Limb (tissue), 2 donors: ENCODE measurements around the gene PUS10.
"Not testable (repeated sequence)": the region's sequence is repeated elsewhere in the genome, so short reads cannot be mapped to it uniquely, and the experiment has no call there.

Experiments used
- DNase-seq, 2 donors: peaks; one replicate each; pipeline ENCODE4 v3.0.0-alpha.2; 2016; ENCODE audit errors: extremely low spot score in 2 of 2

The PUS10 gene

DNA sequence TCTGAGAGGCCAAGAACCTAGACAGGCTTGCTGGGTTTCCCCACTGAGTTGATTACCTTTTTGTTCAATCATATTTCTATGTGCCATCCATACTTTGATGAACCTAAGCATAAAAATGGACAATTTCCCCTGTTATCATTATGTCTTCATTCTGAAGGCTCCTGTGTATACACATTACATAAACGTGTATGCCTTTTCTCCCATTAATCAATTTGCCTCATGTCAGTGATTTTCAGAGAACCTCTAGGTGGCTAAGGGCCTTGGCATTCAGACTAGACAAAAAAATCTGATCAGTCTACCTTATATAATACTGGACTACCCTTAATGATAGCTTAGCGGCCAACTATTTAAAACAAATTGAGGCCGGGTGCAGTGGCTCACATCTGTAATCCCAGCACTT, 4.7 kb downstream of the PUS10 start:
- DNase-seq = no peak

DNA sequence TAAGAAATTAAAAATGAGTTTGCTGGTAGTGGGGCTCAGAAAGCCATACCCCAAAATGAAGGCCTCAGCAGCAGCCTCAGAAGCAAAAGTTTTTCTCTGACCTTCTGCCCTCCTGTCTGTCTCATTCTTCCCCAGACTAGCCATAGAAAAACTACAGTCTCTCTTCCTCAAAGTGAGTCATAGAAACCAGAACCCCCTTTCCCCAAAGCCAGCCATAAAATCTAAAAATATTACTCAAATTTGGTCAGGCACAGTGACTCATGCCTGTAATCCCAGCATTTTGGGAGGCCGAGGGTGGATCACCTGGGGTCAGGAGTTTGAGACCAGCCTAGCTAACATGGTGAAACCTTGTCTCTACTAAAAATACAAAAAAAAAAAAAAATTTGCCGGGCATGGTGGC, 5.8 kb downstream of the PUS10 start:
- not testable (repeated sequence) for DNase-seq

DNA sequence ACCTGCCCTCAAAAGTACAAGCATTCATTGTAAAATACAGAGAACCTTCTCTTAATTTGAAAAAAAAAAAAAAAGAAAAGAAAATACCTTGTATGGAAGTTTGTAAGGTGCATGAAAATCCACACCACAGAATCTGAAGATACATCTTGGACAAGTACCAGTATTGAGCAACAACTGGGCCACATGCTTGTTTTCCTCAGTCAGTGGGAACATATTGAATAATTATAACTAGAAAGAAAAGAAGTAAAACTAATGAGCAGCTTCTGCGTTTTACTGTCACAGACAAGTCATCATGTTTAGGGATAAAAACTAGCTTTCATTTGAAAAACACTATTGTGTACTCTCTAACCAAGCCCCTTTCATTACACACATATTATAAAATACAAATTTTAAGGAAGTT, 6.4 kb downstream of the PUS10 start:
- DNase-seq = no peak

DNA sequence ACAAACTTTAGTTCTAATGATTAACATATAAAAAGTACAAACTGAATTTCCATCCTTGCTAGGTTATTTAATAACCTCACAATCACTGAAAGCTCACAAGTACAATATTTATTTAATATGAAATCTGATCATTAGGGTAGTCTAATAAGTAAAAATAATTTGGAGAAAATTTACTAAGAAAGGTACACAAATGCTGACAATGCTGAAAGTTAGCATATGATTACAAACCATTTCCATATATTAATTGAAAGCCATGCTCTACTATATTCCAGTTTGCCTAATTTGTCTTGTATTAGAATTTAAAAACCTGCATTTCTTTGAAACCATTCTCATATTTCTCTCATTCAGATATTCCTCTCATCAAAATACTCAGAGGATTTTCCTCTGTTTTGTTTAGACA, 8.7 kb downstream of the PUS10 start:
- DNase-seq = no peak

DNA sequence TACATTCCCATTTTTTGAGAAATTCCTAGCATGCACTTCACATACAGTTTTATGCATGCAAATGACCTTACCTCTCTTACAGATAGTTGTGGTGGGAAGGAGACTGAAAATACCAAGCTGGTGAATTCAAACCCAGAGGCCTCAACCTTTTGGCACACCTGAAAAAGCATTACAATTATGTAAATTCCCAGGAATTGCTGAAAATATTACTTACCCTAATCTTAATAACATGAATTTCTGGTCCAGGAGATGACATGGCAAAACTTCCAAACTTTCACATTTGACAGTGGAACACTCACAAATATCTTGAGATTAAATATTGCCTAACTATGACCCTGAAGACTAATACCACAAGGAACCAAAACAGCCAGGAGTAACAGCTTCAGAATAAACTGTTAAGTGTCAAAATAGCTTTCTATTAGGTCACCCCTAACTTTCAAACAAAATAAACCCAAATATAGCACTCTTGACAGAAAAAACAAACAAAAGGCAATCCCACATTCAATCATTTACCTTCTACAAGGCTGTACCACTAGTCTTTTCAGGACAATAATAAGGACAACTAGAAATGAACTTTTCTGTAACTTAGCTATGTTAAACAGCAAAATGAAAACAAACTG, 11.5 kb downstream of the PUS10 start:
- no peak for DNase-seq

DNA sequence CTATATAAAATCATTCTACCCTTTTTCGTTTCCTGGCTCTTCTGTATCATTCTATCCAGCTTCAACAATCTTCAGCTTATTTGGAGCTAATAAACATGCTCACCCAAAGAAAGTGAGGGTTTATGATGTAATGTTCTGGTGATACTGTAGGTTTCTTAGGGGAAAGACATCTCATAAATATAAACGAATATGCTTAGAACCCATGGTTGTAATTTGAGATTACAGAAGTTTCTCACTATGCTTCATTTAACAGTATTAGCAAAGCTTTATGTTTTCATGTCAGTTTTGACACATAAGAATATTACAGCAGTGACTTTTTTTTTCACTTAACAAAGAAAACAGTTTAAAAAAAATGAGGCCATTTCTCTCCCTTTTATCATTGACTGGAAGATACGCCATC, 12.3 kb downstream of the PUS10 start:
- no peak for DNase-seq

DNA sequence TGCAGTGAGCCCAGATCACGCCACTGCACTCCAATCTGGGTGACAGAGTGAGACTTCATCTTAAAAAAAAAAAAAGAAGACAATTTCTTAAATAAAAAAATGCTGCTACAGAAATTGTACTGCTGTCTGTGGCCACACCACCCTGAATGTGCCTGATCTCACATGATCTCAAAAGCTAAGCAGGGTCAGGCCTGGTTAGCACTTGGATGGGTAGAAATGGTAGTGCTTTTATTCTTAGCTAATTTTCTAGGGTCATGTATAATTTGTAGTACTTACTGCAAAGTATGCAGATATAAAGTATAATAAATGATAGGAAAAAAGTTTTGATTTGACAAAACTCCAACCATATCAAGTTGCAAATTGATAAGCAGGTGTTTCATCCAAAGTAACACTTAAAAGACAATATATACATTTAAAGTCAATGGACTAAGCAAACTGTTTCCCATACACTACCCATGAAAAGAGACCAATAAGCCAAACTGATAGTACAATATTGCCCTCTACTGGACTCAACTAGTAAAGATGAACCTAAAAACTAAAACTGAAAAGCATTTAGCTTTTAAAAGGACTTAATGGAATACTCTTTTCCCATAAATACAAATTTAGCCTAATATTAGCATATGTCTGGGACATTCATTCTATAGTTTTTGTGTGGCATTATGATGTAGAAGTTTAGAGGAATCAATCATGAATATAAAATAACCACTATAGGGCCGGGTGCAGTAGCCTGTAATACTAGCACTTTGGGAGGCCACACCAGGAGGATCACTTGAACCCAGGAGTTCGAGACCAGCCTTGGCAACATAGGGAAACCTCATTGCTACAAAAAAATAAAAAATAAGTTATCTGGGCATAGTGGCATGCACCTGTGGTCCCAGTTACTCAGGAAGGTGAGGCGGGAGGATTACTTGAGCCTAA, 19.2 kb downstream of the PUS10 start:
- DNase-seq = peak in 1 of 2 donors; percentile 79

DNA sequence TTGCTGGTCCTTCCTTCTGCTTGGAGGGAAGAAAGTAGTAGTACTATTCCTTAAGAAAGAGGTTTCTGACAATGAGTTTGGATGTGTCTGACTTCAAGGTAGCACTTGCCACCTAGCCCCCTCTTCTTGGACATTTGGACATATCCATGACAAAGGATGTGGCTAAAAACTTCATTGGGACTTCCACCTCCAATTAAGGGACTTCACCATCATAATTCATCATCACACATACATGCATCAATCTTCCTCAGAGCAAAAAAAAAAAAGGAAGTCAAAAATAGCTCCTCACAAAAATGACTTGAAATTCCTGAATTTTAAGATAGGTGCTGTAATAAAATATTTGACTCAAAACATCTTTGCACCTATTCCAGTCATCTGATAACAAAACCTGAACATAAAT, 23.9 kb downstream of the PUS10 start:
- no peak for DNase-seq

DNA sequence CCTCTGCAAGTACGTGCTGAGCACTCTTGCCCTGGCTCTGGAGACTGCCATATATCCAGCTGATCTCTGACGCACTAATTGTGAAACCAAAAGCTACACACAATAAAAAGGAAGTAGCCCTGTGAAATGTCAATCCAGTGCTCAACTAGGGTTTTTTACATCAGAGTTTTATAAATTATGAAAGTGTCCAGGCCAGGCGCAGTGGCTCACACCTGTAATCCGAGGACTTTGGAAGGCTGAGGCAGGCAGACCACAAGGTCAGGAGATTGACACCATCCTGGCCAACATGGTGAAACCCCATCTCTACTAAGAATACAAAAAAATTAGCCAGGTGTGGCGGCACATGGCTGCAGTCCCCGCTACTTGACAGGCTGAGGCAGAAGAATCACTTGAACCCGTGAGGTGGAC, 25.1 kb downstream of the PUS10 start:
- no peak for DNase-seq

DNA sequence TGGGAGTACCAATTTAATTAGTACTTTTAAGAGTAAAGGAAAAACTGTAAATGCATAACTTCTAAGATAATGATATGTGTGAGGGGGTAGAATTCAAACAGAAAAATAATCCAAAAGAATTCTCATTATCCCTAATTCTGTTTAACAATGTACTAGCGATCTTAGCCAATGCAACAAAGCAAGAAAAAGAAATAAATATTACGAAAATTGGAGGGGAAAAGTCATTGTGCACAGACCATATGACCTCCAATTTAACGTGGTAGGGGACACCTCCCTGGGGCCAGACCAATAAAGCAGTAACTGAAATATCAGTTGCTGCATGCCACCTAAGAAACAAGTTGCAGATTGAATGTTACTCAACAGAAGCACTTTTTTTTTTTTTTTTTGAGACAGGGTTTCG, 26.4 kb downstream of the PUS10 start:
- DNase-seq = no peak

DNA sequence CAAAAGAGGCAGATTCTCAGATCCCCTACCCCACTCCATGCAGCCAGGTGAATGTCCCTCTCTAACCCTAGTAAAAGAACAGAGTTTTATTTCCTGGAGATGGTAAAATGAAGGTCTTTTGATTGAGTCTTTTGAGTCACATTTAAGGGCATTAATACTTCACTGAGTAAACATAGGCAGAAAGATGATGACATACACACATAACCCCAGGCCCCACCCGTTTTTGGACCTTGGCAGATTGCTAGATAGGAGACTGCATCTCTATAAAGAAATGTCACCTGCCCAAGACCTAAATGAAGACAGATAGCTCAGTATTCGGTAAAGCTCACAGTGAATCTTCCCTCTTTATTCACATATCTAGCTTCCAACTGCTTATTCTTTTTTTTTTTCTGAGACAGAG, 28.8 kb downstream of the PUS10 start:
- DNase-seq = no peak

DNA sequence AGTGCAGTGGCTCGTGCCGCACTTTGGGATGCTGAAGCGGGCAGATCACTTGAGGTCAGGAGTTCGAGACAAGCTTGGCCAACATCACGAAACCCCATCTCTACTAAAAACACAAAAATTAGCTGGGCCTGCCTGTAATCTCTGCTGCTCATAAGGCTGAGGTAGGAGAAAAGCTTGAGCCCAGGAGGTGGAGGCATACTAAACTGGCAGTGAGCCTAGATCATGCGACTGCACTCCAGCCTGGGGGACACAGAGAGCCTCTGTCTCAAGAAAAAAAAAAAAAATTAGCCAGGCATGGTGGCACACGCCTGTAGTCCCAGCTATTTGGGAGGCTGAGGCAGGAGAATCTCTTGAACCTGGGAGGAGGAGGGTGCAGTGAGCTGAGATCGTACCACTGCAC, 30.4 kb downstream of the PUS10 start:
- DNase-seq = not testable (repeated sequence)

DNA sequence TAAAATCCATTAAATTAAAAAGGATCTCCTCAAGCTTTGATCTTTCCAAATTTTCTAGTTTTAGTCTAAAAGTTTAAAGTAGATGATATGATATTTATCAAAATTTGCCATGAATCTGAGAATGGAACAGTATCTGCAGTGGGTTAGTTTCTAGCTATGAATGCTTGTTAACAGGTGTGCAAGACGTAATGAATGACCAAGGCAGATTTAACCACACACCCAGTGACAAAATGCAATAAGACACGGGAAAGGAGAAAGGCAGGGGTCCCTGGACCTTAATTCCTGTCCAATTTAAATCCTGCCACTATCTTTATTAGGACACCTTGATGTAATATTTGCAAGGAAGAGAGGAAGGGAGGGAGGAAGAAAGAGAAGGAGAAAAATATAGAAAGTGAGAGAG, 31.0 kb downstream of the PUS10 start:
- DNase-seq = no peak

DNA sequence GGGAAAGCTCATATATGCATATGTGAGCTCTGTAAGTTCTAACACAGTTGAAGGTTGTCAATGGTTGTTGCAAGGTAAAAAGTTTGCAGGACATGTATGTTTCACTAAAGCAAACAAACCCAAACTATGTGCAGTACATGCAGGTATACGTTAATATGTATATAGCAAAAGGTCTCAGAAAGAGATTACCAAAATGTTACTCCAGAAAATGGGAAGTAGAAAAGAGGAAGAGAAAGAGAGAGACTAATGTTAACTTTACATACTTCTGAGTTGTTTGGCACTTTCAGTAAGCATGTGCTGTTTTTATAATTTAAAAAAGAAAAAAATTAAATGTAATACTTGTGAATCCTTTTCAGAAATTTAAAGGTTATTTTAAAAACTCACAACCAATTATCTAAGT, 33.3 kb downstream of the PUS10 start:
- no peak for DNase-seq

DNA sequence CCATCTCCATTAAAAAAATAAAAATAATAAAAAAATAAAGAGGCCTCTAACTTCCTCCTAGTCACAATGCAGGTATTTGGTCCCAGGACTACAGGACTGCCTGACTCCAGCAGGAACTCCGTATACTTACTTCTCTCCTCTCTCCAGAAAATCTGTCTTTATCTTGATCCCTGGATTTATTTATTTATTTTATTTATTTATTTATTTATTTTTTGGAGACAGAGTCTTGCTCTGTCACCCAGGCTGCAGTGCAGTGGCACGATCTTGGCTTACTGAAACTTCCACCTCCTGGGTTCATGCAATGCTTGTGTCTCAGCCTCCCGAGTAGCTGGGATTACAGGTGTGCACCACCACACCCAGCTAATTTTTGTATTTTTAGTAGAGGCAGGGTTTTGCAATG, 36.0 kb downstream of the PUS10 start:
- not testable (repeated sequence) for DNase-seq

DNA sequence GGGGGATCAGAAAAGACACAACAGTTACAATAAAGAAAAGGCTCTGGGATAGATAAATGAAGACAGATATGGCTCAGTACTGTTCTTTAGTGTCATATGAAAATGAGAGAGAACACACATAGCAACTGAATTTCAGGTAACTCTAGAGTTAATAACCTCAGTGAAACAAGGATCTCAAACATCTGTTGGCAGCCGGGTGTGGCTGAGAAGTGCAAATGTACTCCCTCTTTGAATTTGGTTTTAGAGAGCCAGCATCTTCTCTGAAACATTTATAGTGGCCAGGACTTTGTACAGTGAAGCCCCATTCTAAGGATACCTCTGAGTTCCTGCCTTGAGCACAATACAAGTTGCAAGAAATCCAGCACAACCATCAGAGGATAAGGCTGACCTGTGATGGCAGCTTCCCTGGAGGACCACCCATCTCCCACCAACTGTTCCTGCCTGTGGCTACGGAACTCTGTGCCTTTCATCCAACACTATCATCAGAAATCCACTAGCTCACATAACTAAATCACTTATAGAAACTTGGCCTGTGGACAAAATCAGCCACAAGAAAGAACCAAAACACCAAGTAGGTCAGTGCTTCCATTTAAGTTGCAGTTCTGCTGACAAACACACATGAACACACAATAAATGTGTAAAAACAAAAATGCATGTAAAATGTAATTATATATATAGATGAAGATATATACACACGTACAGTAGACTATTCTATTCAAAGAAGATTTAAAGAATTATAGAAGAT, 37.8 kb downstream of the PUS10 start:
- DNase-seq = no peak

DNA sequence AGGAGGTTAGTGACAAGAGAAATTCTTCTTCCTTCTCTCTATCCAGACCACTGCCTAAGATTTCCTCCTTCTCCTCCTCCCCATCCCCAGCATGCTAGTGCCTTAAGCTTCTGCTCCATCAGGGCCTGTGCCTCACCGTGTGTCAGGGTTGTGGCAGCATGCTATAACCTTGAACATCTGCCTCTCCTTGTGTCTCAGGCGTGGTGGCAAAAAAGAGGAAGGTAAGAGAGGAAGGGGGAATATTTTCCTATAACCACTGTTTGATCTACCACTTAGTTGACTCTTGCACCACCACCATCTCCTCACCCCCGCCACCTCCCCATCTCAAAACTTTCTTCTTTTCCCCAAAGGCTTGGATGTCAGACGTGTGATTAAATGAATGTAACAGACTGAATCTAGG, 38.8 kb downstream of the PUS10 start:
- no peak for DNase-seq

DNA sequence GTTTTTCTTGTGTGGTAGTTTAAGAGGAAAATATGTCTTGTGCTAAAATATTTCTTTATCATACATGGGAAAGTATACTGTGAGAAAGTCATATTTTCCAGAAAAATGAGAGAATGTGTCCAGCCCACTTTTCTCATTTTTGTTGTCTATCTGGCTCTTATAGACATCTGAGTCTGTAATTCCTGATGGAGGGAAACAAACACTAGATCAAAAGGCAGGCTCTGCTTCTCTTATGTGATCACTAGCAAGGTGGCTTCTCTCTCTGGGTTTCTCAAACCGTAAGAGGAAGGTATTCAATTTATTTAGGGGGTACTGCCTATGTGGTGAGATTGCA, 40.5 kb downstream of the PUS10 start:
- no peak for DNase-seq

DNA sequence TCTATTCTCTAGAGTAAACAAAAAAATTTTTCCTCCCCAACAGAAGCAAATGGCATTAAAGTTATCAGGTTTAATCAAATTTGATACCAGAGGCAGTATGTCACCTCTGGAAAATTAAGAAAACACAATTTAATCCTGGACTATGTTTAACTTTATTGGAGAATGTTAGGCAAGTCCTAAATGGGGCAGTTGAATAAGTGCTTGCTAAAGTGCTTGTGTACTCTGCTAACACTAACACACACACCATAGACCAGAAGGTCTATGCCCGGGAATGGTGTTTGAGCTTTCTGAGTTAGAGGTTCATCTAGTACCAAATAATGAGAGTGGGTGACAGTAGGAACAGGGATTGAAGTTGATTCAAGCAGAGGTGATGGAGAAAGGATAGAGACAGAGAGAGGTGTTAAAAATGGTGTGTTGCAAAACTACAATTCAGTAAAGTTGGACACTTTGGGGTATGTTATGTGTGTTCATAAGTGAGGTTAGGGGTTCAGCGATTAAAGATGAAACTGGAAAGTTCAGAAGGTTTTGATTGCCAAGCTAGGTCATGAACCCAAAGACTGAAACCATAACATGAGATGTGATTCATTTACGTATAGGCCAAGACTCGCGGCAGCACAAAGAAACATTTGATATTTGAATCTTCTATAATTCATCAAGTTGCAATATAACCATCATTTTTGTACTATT, 41.0 kb downstream of the PUS10 start:
- DNase-seq = no peak

DNA sequence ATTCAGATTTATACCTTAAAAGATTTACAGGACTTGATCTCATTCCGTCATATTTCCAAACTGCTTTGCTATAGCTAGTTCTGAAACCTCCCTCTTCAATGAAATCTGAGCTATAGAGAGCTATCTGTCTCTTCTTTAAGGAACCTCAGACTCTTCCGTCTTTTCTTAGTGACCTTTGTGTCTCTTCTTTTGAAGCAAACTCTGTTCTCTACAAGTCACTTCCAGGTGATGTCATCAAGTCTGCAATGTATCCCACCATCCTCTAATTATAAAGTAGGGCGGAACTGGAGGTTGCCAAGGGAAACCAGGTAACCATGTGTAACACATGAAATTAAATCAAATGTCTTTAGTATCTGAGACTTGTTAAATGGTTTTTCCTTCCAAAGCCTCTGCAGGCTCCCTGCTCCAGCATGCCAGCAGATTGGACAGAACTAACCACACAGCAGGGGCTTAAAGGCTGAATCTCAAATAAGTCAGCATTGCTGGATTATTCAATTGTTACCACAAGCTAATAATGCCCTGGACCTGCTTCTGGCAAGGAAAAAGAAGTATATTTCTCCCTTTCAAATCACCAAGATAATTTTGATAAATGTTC, 41.7 kb downstream of the PUS10 start:
- DNase-seq = no peak

DNA sequence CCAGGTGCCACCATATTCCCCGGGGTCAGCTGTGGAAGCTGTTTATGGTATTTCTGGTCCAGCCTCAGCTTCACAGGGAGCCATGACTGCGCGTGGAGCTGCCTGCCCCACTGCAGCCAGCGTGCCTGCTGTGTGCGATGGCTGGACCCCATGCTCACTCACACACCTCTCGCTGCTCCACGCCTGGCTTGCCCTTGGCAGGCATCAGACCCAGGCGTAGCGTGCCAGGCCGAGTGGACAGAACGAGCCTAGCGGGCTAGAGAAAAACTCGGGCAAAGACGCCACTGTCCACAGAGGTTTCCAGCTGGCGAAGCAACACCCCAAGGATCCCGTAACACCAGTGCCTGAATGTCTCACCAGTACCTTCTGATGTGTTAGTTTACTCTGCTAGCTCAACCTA, 43.4 kb downstream of the PUS10 start:
- DNase-seq = no peak

DNA sequence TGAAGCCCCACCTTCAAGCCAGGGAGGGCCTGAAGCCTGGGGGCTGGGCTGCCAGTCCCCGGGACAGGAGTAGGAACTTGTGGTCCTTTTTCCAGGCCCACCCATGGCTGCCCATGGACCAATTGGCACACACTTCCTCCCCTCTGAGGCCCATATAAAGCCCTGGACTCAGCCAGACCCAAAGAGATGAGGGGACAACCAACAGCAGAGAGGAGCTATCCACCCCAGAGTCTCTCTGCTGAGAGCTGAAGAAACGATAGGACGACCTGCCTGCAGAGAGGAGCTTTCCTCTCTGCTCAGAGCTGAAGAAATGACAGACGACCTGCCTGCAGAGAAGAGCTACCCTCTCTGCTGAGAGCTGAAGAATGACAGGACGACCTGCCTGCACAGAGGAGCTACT, 44.4 kb downstream of the PUS10 start:
- no peak for DNase-seq
